NCI-H446 (cell line): ENCODE results near the gene CHMP1A.
A peak's percentile ranks its signal among the peaks of the same experiment; 100 is the strongest.
"Not testable (repeated sequence)": the region's sequence is repeated elsewhere in the genome, so short reads cannot be mapped to it uniquely, and the experiment has no call there.

ENCODE experiments used
- DNase-seq, 2 experiments: peaks; one replicate each; lab custom pipeline; 2025; lab: John Stamatoyannopoulos, UW

Gene CHMP1A

GRCh38 chr16:89691986-89692569 is 34.6 kb upstream of the CHMP1A start:
- no peak for DNase-seq

GRCh38 chr16:89691231-89691985 is 33.9 kb upstream of the CHMP1A start:
- DNase-seq: no peak

GRCh38 chr16:89690392-89690901 is 32.9 kb upstream of the CHMP1A start:
- no peak for DNase-seq

GRCh38 chr16:89689621-89690020 is 32.1 kb upstream of the CHMP1A start:
- DNase-seq: not testable (repeated sequence)

- DNase-seq: no peak
Measured at GRCh38 chr16:89689142-89689541, 31.6 kb upstream of the CHMP1A start.

- no peak for DNase-seq
Measured at GRCh38 chr16:89688395-89688794, 30.9 kb upstream of the CHMP1A start.

GRCh38 chr16:89687092-89687940 is 29.8 kb upstream of the CHMP1A start:
- DNase-seq: no peak

GRCh38 chr16:89686520-89687091 is 29.1 kb upstream of the CHMP1A start, which contains the start of gene CDK10:
Gene CDK10 (plus strand): TSS chr16:89686689. CDS start chr16:89686711, 22 bp downstream.
- DNase-seq: peak; percentile 71 to 90

- no peak for DNase-seq
Measured at GRCh38 chr16:89685916-89686315, 28.4 kb upstream of the CHMP1A start.

- no peak for DNase-seq
Measured at GRCh38 chr16:89678258-89678657, 20.8 kb upstream of the CHMP1A start.

GRCh38 chr16:89672177-89672941 is 14.9 kb upstream of the CHMP1A start:
- no peak for DNase-seq

GRCh38 chr16:89671565-89671964 is 14.1 kb upstream of the CHMP1A start:
- not testable (repeated sequence) for DNase-seq

- no peak for DNase-seq
Measured at GRCh38 chr16:89670496-89671431, 13.3 kb upstream of the CHMP1A start.

GRCh38 chr16:89669755-89670154 is 12.2 kb upstream of the CHMP1A start:
- DNase-seq: no peak

- no peak for DNase-seq
Measured at GRCh38 chr16:89668790-89669158, 11.3 kb upstream of the CHMP1A start.

GRCh38 chr16:89667633-89668032 is 10.1 kb upstream of the CHMP1A start:
- no peak for DNase-seq

- not testable (repeated sequence) for DNase-seq
Measured at GRCh38 chr16:89667000-89667399, 9.5 kb upstream of the CHMP1A start.

GRCh38 chr16:89664238-89664637 is 6.7 kb upstream of the CHMP1A start:
- not testable (repeated sequence) for DNase-seq

- no peak for DNase-seq
Measured at GRCh38 chr16:89661215-89661614, 3.7 kb upstream of the CHMP1A start.

- DNase-seq: no peak
Measured at GRCh38 chr16:89660146-89660545, 2.6 kb upstream of the CHMP1A start.
